TTC549 (cell line): ENCODE data around the gene PSMF1.

Source experiments
- FAIRE-seq: peaks from 2 replicates; lab custom pipeline; 2012; peaks lifted over from hg19 to GRCh38; lab: Jason Lieb, UNC

Gene PSMF1, protein sequence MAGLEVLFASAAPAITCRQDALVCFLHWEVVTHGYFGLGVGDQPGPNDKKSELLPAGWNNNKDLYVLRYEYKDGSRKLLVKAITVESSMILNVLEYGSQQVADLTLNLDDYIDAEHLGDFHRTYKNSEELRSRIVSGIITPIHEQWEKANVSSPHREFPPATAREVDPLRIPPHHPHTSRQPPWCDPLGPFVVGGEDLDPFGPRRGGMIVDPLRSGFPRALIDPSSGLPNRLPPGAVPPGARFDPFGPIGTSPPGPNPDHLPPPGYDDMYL

DNA sequence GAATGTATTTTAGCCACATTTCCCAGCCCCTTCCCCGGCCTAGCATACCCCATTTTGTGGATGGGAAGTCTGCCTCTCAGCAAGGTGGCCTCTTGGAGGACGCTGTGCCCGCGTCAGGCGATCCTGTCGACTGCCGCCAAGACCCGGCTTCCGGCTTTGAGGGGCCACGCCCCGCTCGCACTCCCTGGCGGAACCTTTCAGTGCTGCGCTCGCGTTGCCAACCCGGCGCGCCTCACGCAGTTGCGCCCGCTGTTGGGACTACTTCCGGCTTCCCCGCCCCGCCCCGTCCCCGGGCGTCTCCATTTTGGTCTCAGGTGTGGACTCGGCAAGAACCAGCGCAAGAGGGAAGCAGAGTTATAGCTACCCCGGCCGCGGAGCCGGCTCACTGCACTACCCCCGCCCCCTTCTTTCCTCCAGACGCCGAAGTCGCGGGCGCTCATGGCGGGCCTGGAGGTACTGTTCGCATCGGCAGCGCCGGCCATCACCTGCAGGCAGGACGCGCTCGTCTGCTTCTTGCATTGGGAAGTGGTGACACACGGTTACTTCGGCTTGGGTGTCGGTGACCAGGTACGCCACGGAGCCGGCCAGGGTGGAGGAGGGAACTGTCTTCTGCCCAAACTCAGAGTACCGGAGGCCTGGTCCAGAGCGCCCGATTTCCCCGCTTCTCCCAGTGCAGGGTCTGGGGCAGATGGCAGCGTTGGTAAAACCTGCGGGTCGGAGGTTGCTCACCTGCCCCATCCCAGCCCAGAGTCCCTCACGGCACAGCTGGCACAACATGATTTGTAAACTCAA is at the start of gene PSMF1:
Gene PSMF1, plus strand, starts transcription at position 267 of the 792 bp plus-strand sequence. Its CDS starts 172 bp downstream, at position 439.
- no peak for FAIRE-seq

DNA sequence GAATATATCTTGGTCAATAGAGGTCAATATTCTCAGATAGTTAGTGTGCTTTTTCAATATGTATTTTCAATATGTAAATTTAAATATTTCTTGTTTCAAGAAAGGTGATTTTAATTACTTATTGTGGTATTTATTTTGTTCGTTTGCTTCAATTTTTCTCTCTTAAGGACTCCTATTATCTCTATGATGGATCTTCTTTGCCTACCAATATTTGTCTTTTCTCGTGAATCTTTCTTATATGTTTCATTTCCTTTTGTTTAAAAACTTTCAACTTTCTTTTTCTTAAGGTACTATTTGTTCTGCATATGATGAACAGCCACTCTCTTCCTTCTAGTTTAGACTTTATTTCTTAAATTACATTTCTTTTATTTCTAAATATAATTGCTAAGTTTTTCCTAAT is 46.1 kb upstream of the PSMF1 start:
- no peak for FAIRE-seq

DNA sequence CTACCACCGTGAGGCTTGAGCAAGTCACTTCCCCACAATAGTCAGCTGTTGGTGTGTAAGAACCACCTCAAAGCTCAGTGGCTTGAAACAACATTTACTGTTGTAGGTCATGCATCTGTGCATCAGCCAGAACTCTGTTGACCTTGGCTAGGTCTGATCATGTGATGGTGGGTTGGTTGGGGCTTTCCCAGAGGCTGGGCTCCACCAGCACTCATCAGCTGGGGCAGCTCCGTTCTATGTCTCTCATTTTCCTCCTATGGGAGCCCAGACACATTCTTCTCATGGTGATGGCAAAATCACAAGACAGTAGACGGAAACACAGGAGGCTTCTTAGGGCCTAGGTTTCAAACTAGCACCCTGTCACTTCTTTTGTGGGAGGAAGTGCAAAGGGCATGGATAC is 42.8 kb upstream of the PSMF1 start:
- FAIRE-seq: no peak

DNA sequence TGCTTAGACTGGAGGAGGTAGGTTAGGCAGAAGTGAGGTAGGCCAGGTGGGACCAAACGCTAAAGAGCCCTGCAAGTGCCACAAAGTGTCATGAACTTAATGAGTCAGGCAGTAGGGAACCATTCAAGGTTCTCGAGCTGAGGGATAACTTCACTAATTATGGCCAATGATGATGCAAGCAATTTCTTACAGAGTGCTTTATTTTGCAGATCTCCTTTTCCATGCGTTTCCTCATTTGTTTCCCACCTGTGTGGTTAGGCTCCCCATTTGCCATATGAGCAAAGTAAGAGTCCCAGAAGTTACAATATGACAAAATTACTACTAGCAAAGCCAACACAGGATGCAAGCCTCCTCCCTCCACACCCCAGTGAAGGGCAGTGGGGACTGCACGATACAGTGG is 36.5 kb upstream of the PSMF1 start:
- FAIRE-seq: no peak

DNA sequence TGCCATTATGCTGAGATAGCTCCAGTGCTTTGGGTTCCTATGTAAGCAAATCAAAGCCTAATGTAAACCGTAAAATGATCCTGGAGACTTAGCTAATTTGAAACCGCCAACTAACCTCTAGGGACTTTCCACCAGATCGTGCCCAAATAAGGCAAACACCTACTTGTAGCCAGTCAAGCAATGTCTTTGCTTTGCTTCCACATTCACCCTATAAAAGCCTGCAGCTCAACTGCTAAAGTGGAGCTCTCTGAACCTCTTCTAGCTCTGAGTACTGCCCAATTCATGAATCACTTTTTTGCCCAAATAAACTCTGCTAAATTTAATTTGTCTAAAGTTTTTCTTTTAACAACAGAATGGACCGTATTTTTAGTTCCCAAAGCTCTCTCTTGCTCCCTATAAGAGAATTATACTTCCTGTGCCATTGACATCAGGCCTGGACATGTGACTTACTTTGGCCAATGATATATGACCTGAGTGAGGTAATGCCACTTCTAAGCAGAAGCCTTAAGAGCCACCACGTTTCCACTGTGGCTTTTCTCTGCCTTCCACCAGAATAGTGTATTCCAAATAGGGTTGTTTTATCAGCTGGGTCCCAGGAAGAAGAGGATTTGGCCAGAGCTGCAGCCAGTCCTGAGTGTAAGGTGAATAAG is 34.8 kb upstream of the PSMF1 start:
- no peak for FAIRE-seq

DNA sequence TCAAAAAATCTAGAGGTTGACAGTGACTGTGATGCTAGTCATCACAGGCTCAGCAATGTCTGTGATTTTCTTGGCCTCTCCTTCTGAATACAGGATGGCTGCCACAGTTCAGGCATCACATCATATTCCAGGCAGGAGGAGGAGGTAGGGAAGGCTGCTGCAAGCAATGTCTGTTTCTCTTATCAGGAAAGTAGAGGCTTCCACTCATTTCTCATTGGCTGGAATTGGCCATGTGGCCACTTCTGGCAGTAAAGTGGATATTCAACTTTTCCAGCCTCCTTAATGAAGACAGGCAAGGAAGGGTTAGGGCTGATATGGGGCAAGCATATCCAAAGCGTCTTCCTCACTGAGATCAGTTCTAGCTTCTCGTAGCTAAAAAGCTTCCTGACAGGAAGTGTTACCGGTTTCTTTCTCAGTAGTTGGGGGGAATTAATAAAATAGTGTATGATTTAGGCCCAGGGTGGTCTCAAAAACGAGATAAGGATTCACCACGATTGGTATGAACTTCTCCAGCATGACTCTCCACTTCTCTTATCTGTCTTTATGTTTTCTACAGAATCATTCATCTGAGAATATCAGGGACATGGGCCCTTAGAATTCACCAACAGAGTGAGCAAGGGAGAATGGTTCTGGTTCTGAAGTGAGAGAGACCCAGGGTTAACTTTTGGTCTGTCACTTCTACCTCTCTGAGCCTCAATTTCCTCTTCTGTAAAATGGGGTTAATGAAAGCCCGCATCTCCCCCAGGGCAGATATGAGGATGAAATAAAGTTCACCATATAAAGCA is 32.7 kb upstream of the PSMF1 start:
- FAIRE-seq: no peak

DNA sequence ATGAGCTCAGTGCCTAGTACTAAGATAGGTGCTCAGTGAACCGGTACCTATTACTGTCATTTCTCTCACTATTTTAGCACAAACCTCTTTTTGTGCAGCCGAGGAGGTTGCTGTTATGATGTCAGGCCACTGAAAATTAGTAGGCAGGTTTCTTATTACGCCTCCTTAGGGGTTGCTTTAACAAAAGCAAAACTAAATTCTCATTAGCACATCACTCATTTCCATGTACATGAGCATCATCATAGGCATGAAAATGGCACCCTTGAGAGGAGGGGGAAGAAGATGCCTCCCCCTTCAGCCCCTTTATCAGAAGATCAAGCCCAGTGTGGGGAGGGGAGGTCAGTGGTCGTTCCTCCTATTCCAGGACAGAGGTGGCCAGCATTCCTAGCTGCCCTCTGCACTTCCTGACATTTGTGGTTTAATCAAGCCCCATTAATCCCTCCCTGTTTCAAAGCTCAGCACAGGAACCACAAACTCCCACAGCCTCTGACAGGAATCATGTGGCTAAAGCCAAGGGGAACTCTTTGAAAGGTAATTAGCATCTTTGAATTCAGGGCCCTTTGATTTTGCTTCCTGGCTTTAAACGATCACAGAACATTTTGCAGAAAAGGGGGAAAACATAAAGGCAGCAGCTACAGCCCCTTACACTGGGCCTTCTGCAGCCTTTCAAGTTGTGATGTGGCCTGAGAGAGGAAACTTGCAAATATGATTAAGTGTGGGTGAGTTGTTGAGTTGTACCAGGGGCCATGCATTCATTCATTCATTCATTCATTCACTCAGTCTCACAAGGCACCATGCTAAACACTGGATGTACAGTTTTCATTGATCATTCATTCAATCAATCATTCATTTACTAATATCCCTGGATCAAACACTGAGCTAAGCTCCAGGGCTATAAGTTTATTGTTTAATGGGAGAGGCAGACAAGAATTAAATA is 31.9 kb upstream of the PSMF1 start:
- no peak for FAIRE-seq

DNA sequence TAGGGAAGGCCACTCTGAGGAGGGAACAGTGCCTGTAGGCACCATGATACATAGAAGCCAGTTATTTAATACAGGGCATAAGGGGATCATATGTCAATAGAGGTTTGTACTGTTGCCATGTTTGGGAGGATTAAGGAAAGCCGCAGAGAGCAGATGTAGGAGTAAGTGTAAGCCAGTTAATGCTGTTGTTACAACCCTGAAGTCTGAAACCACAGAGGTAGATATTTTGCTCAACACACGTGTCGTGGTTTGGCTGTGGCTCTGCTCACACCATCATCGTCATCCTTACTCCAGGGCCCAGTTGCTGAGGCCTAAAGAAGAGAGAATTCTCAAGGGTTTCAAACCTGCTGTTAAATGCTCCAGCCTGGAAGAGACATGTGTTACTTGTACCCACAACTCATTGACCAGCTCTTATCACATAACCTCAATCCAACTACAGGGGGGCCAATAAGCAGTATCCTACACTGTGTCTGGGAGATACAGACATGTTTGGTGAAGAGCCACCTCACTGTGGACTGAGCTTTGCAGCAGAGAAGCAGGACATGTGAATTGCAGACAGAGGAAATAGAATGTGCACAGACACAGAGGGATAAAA is 31.0 kb upstream of the PSMF1 start:
- FAIRE-seq: no peak

DNA sequence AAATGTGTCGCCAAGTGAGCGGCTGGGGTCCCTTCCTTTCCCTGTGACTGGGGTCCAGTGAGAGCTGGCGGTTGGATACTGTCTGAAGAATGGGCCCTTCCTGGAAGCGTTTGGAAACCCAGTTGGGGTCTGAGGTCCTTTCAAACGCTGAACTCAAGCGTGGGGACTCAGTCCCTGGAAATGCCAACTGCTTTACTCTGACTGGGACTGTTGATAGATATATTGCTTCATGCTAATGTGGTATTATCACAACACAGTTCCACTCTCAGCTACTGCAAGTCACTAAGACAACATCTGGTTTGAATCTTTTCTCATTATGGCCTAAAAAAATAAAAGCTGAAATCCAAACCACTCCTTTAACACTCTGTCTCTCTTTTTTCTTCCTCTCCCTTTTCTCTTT is 23.7 kb upstream of the PSMF1 start:
- no peak for FAIRE-seq

DNA sequence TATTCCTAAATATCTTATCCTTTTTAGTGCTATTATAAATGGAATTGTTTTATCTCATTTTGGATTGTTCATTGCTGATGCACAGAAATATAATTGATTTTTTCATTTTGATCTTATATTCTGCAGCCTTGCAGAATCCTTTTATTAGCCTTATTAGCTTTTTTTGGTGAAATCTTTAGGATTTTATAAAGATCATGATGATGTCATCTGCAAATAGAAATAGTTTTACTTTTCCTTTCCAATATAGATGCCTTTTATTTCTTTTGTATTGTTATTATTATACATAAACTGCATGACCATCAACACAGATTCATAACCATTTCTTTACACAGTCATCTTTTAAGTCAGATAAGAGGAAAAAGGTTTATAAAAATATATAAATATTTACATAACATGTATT is 16.9 kb upstream of the PSMF1 start:
- no peak for FAIRE-seq

DNA sequence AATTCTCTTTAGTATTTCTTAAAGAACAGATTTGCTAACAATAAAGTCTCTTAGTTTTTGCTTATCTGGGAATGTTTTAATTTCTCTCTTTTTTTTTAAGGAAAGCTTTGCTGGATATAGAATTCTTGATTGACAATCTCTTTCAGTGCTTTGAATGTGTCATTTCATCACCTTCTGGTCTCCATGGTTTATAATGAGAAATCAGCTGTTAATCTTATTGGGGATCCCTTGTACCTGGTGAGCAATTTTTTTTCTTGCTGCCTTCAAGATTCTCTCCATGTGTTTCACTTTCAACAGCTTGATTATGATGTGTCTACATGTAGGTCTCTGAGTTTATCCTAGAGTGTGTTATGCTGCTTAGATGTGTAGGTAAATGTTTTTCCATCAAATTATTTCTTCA is 16.4 kb upstream of the PSMF1 start:
- no peak for FAIRE-seq

DNA sequence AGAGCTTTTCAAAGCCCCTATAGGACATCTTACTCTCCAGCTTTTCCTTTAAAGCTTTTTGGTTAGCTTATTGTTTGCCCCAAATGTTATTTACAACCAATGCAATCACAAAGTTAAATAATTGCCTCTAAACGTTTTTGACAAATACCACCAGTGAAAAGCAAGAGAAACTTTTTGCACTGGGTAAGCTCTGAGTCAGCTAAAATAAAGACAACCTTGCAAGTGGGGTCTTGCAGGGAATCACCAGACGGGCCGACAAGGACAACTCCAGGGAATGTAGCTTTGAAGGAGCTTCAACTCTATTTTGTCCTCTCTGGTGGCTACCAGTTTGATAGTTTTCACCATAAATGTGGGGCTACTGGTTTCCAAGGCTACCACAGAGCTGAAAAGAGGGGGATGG is 14.7 kb upstream of the PSMF1 start:
- FAIRE-seq: no peak

DNA sequence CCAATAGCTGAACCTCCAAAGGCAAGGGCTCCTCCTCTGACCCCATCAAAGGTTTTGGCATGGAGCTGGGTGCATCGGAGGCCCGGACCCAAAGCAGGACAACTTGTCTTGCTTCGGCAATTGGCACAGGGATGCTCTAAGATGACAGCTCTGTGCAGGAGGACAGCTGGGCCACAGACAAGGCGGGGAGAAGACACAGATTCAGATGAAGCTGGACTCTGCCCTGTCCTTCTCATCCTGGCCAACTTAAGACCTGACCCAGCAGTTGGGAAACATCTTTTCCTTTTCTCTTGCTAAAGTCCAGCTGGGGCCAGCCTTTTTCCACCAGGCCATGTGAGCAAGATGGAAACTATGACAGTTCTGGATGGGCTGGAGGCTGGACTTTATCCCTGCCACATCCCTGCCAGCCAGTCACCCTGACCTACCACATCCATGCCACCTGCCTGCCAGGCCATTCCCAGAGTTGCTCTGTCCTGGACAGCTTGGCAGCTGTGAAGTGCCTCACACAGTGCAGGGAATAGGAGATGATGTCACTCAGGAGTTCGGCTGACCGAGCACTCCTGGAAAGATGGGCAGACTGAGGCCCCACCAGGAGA is 12.7 kb upstream of the PSMF1 start:
- no peak for FAIRE-seq

DNA sequence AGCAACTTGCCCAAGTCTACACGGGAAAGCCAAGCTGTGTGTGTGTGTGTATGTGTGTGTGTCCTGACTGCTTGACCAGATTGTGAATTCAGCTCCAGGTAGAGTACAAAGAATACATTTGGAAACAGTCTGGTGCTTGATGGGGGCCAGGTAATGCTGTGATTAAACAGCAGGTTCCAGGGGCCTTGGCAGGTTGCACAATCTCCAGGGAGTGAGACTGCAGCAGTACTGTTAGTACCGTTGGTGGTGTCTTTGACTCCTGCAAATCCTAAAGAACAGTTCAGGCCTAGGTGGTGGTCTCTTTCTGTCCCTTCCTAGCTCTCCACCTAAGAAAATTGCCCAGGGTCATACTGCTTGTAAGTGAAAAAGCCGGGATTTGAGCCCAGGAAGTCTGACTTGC is 11.2 kb upstream of the PSMF1 start:
- FAIRE-seq: no peak

DNA sequence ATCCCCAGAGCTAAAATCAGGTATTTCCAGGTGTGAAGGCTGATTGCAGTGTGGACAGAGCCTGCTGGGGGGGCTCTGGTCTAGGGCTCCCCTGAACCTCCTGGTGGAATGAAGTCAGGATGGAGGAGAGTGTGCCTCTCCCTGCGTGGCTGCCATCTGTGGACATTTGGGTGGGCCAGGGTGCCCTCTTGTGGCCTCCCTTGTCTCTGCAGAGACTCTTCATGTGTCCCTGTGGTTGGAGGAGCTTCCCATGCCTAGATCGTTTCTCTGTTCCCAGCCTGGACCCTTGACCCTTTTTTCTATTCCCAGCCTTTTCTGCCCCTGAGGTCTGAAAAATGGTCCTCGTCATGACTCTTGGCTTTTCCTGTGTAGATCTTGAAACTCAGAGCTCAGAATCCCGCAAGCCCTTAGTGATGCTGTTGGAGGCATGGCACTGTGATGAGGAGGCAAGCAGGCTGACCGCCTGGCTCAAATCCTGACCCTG is 9.9 kb upstream of the PSMF1 start:
- no peak for FAIRE-seq

DNA sequence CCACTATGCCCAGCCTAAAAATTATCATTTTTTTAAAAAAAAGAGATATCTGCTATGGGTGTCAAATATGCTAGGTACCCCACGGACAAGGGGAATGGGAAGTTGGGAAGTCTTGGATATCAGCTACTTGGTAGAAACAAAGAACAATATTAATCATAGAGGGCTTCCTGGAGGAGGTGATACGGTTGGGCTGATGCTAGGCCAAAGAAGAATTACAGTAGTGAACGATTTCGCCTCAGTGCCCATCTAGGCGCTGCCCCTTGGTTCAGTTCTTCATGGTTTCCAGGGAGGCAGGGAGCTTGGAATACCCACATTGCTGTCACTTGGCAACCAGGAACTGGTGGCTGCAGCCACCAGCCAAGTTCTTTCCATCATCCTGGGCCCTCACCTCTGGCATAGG is 5.5 kb upstream of the PSMF1 start:
- no peak for FAIRE-seq

DNA sequence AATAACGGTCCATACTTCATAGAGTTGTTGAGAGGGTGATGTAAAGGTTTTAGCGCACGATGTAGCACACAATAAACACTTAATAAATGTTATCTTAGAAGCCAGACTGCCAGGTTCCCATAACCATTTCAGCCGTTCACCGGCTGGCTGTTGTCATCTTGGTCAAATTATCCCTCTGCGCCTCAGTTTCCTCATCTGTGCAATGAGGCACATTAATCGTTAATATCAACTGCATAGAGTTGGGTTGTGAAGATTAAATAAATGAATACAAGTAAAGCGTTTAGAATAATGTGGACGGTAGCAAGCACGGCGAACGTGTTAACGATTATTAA is 432 bp upstream of the PSMF1 start:
- FAIRE-seq: no peak

DNA sequence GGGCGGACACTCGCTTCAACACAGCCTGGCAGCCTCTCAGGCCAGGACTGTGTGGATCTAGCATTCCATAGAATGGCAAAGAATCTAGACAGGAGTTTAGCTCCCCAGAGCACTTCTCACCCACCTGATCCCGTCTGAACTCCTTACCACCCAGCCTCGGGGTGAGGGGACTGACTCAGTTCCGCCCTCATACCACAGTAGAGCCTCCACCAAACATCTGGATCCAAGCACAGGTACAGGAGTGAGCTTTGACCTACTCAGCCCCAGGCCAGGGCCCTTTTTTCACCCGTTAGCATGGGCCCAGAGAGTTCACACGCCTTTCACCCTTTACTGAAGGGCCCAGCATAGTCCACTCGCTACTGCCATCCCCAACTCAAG is 715 bp downstream of the PSMF1 start:
- no peak for FAIRE-seq

DNA sequence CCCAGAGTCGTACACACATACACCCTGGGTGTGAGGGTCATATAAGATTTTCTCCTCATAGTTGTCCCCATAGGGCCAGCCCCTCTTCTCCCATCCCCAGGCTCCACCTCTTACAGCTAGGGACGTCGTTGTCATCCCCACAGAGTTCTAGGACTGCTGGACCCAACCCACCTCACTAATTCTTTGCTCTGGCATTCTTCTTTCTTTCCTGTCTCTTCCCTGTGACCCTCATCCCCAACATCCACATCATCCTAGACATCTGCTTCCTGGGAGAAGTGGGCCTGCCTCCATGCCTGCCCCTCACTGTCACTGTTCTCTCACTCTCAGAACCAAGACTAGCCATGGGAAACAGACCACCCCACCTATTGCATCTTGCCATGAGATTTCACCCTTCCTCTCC is 1.1 kb downstream of the PSMF1 start:
- FAIRE-seq: no peak

DNA sequence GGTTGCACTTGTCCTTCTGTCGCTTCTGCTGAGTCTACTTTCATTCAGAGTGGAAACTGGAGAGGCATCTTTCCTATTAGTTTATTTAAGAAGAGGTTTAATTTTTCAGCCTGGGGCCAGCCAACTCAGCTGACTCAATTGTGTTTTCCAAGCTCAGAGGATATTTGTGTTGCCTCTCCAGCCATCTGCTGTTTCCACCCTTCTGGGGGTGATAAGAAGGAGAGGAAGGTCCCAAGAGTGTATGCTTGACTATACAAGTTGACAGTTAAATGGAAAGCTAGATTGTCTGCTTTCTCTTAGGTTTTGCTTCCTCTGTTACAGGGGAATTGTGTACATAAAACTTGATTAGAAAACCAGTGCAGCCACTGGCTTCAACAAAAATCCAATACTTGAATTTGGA is 3.0 kb downstream of the PSMF1 start:
- FAIRE-seq: no peak
